GM19452 (cell line): ENCODE results near the gene NRARP.
"Not testable (repeated sequence)": the region's sequence is repeated elsewhere in the genome, so short reads cannot be mapped to it uniquely, and the experiment has no call there.

Source experiments
- ATAC-seq: cut with Tn5 transposase; IDR thresholded peaks from one replicate; pipeline ENCODE4 v1.9.1; 2021; ENCODE audit not compliant: unreplicated experiment

Gene NRARP

DNA sequence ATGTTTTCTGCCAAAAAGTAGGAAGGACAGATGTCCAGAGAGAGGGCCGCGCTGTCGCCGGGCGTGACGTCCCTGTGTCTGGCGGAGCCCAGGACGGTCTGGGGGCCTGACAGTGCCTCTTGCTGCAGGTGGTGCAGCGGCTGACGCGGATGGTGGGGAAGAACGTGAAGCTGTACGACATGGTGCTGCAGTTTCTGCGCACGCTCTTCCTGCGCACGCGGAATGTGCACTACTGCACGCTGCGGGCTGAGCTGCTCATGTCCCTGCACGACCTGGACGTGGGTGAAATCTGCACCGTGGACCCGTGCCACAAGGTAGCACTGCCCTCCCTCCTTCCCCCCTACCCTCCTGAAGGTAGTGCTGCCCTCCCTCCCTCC, 39.2 kb downstream of the NRARP start:
- no peak for ATAC-seq

DNA sequence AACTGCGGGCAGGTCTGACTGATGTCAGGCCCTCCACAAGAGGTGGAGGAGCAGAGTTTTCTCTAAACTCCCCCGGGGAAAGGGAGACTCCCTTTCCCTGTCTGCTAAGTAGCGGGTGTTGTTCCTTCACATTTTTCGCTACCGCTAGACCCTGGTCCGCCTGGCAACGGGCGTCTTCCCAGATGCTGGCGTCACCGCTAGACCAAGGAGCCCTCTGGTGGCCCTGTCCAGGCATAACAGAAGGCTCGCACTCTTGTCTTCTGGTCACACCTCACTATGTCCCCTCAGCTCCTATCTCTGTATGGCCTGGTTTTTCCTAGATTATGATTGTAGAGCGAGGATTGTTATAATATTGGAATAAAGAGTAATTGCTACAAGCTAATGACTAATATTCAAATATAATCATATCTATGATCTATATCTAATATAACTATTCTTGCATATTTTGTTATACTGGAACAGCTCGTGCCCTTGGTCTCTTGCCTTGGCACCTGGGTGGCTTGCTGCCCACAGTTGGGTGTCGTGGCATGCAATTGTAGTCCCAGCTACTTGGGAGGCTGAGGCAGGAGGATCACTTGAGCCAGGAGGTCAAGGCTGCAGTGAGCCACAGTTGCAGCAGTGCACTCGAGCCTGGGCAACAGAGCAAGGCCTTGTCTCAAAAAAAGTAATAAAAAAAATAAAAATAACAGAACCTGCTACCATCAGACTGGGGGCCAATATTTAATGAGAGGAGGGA, 39.7 kb downstream of the NRARP start:
- ATAC-seq: not testable (repeated sequence)

DNA sequence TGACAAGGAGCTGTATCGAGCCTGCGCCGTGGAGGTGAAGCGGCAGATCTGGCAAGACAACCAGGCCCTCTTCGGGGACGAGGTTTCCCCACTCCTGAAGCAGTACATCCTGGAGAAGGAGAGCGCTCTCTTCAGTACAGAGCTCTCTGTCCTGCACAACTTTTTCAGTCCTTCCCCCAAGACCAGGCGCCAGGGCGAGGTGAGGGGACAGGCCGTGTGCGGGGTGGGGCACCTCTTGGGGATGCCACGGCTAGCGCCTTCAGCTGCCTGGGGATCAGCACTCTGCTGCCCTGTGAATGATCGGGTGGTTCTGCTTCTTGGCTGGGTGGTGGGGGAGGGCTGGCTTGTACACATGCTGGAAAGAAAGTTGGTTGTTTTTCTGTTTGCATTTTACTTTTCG, 45.2 kb downstream of the NRARP start:
- ATAC-seq: no peak

DNA sequence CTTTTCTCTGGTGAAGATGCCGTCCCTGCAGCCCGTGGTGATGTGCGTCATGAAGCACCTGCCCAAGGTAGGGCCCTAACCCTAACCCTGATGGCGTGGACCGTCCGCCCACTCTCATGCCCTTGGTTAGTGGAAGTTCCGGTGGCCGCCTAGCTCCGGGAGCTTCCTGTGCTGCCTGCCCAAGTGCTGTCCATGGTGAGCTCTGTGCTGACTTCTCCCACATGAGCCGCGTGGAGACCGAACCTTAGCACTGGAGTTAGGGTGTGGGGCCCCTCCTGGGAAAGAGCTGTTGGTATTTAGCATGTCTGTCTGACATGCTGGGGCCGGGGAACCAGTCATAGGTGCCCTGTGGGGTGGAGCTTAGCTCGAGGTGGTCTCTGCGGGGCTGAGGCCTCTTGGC, 45.7 kb downstream of the NRARP start:
- ATAC-seq: no peak

DNA sequence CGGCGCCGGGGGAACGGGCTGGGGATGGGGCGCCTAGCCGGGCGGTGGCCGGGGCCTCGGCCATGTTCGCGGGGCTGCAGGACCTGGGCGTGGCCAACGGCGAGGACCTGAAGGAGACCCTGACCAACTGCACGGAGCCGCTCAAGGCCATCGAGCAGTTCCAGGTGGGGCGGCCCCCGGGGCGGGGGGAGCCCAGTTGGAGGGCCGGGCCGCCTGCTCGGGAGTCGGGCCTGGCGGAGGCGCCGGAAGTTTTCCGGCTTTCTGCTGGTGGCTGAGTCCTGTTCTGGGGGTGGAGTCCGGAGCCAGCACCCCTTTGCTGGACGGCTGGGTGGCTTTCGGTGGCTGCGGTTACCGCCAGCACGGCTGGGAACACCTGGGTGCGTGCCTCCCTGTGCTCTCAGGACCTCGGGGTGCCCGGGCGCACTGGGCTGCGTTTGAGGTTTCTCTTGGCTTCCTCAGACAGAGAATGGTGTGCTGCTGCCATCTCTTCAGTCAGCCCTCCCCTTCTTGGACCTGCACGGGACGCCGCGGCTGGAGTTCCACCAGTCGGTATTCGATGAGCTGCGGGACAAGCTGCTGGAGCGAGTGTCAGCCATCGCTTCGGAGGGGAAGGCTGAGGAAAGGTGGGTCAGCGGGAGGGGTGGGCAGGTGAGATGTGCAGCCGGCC, 46.5 kb downstream of the NRARP start:
- ATAC-seq: peak; percentile 41

DNA sequence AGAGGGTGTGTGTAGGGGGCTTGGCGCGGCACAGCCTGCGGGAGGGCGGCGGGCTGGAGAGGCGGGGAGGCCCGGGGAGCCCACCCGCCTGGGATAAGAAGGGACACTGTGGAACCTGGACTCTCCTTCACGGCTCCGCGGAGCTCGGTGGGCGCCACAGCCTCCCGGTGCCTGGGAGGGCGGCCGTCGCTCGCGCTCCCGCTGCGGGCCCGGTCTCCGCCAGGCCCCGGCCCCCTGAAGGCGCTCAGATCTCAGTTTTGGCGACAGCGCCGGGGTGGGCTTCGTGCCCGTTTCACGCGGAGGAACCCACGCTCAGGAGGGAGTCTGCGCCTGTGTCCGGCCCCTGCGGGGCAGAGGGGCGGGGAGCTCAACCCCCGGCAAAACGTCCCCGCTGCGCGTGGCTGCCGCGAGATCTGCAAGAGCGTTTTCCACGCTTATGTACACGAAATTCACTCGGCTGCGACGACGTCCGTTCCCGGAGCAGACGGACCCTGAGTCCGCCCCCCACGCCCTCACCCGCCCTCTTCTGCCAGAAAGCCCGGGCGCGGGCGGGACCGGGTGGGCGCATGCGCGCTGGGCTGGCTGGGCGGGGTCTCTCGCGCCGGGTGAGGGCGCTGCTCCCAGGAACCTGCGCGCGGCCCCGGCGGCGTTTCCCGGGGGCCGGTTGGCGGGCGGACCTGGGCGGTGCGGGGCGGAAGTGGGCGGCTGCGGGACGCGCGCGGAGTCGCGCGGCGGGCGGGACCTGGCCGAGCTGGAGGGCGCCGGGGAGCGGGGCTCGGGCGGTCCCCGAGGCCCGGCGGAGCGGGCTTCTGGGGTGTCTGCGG, 47.2 kb downstream of the NRARP start, which contains the start of gene NELFB:
NELFB (plus strand) TSS at position 704 of the 824 bp plus-strand sequence.
- peak; percentile 63 for ATAC-seq

DNA sequence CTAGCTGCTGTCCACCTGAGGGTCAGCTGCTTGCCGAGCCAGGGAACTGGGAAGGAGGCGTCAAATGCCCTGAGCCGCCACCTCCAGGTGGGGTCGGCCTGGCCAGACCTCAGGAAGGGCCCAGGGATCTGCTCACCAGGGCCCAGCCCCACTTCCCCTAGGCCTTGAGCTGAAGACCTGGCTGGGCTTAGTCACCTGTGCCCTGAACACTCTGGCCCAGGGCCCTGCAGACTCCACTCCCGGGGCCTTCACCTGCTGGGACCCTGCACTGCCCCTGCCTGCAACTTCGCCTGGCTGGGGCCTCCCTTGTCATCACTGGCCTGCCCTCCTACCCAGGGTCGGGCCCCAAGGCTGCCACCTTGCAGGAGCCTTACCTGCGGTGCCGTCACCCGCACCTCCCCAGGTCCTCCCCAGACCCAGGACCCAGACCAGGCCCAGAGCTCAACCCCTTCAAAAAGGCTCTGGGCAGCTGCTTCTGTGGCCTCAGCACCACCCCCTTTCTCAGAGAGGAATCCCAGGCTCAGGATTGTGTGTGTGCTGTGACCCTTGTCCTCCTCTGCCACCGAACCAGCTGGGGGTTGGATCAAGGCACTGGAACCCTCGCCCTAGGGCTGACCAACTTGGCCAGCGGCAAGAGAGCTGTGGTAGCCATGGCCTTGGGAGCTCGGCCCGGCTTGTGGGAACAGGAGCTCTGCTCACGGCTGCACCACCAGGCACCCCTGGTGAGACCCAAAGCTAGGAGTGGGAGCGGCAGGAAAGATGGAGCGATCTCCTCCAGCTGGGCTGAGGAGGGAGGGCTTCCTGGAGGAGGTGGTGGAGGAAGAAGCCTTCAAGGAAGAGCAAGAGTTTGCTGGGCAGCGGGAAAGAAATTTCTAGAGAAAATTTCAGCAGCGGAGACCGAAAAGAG, 48.1 kb downstream of the NRARP start:
- no peak for ATAC-seq

DNA sequence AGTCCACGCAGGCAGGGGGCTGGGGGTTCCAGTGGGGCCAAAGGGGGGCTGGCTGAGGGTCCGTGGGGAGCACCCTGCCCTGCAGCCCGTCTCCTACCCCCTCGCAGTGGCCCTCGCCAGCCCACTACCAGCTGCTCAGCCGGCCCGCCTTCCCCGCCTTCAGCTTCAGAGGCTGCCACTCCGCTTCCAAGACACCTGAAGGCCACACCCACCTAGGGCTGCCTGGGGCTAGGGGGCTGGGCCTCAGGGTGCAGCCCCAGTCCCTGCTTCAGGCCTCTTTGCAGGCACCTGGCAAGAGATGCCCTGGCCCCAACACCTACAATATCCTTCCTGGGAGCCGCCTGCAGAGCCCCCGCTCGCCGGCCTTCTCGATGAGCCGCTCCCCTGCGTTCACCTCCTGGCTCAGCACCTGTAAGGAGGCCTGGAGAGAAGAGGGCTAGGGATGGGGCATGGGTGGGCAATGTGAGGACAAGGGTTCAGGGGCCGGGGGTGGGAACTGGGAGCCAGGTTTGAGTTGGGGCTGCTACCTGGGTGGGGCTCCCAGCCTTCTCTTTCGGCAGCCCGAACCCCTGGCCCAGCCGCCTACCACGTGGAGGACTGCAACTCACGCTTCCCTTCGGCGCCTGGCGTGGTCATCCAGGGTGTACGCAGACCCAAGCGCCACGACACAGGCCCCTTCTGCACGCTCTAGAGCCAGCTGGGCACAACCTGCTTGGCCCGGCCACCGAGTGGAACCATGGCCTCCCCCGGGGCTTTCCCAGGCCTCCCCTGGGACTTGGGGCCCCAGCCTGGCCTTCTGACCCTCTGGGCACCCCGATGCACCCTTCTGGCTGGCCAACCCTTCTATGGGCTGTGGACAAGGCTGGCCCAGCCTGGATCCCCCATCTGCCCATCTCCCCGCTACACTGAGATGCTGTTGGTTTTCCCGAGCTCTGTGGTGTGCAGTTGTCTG, 49.2 kb downstream of the NRARP start:
- ATAC-seq: no peak

DNA sequence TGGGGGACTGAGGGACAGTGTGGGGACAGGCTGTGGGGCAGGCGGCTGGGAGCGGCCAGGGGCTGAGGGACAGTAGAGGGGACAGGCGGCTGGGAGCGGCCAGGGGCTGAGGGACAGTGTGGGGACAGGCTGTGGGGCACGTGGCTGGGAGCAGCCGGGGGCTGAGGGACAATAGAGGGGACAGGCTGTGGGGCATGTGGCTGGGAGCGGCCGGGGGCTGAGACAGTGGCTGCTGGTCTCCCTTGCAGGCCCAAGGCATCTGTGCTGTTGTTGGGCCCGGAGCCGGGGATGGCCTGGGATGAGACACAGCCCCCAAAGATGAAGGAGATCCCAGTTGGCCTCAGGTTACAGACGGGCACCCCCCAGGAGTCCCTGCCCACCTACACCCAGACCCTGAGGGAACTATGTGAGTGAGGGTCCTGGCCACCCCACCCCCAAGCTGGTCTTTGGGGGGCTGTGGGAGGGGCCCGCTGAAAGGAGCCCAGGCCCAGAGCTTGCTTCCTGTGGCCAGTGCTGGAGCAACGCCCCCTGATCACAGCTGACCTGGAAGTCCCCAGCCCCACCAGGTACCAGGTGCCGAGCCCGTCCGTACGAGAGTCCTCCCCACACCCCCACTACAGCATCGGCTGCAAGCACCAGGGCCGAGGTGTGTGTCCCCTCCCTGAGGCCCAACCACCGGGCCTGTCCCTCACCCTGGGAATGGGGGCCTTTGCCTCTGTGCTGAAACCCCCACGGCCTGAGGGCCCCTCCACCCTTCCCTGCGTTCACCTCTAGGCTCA, 50.4 kb downstream of the NRARP start:
- no peak for ATAC-seq

DNA sequence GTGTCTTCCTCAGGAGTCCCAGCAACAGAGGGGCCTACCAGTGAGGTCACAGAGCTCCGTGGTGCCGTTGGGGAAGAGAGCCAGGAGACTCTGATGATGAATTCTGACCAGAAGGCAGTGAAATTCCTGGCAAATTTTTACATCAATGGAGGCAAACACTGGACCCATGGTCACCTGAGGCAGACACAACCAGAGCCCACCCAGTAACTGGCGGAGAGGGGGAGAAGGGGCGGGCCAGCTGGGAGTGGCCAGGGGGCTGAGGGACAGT, 50.9 kb downstream of the NRARP start, which contains the start of gene STPG3:
STPG3 (plus strand) TSS at position 93 of the 268 bp plus-strand sequence; CDS start at position 94, 1 bp downstream.
- ATAC-seq: no peak

DNA sequence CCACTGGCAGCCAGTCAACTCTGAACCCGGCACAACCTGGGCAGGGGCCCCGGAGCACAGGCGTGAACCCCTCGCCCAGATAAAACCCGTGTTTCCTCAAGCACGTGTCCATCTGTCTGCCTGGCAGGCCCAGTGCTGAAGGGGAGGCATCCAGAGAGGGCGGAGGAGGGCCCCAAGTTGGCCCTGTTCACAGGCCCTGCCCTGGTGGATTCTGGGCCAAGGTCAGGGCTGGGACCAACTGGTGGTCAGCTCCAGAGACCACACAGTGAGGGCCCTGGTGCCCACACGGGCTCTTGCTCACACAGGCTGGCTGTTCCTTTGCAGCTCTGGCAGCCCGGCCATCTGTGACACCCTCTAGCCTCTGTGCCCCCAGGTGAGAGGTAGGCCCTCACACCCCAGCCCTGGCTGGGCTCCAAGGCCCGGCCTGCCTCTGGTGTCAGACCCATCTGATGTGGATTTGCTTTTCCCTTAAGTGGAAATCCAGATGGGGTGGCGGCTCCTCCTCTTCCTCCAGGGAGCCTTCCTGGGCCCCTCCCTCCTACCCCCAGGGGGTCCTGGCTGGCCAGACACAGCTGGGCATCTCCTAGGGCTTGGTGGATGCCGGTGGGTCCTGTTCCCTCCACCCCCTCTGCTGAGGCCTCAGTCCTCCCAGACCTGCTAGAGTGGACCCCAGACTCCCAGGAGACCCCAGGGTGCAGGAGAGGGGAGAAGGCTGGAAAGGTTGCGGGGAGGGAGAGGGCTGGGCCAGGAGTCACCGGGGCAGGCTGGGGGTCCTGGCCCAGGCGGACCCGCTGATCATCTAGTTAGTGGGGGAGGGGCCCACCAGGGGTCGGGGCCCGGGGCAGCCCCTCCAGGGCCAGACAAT, 51.5 kb downstream of the NRARP start:
- ATAC-seq: no peak
